ENCODE measurements around the gene AIF1.

The AIF1 gene

GRCh38 chr6:31626952-31627351 lies 11.9 kb downstream of the AIF1 start:
- TF ChIP-seq CTCF (conservative IDR thresholded peaks at IDR 0.05) = no peak
- no peak for TF ChIP-seq ZFX (IDR thresholded peaks at IDR 0.05)
- no peak overlapping the region for H3K27ac ChIP-seq

GRCh38 chr6:31627690-31628287 lies 12.8 kb downstream of the AIF1 start:
- H3K27ac ChIP-seq = no peak overlapping the region

GRCh38 chr6:31629014-31629413 lies 14.0 kb downstream of the AIF1 start:
- TF ChIP-seq CTCF (conservative IDR thresholded peaks at IDR 0.05) (no peak), ZFX (IDR thresholded peaks at IDR 0.05) (no peak)
- no peak overlapping the region for H3K27ac ChIP-seq

More at GRCh38 chr6:31627690-31628287, 12.8 kb downstream of the AIF1 start:
- TF ChIP-seq CTCF (conservative IDR thresholded peaks at IDR 0.05) (no peak), ZFX (IDR thresholded peaks at IDR 0.05) (no peak)

GRCh38 chr6:31630177-31630934 lies 15.3 kb downstream of the AIF1 start:
- TF ChIP-seq ZFX (IDR thresholded peaks at IDR 0.05) (no peak), CTCF (conservative IDR thresholded peaks at IDR 0.05) (no peak)
- H3K27ac ChIP-seq = no peak overlapping the region

GRCh38 chr6:31631209-31631608 lies 16.2 kb downstream of the AIF1 start:
- no peak overlapping the region for H3K27ac ChIP-seq
- TF ChIP-seq ZFX (IDR thresholded peaks at IDR 0.05) (no peak), CTCF (conservative IDR thresholded peaks at IDR 0.05) (no peak)

GRCh38 chr6:31631681-31632278 lies 16.7 kb downstream of the AIF1 start:
- TF ChIP-seq ZFX (IDR thresholded peaks at IDR 0.05) = no peak
- TF ChIP-seq CTCF (conservative IDR thresholded peaks at IDR 0.05) = no peak
- no peak overlapping the region for H3K27ac ChIP-seq

- H3K27ac ChIP-seq = no peak overlapping the region
- TF ChIP-seq ZFX (IDR thresholded peaks at IDR 0.05) (no peak), CTCF (conservative IDR thresholded peaks at IDR 0.05) (no peak)
Measured at GRCh38 chr6:31632279-31632946, 17.4 kb downstream of the AIF1 start.
